HG02973 (cell line): ENCODE measurements around the gene CEBPG.

ENCODE experiments used
- ATAC-seq: cut with Tn5 transposase; IDR thresholded peaks from one replicate; pipeline ENCODE4 v1.9.1; 2021; ENCODE audit warnings: moderate library complexity; ENCODE audit not compliant: unreplicated experiment

Gene CEBPG

DNA sequence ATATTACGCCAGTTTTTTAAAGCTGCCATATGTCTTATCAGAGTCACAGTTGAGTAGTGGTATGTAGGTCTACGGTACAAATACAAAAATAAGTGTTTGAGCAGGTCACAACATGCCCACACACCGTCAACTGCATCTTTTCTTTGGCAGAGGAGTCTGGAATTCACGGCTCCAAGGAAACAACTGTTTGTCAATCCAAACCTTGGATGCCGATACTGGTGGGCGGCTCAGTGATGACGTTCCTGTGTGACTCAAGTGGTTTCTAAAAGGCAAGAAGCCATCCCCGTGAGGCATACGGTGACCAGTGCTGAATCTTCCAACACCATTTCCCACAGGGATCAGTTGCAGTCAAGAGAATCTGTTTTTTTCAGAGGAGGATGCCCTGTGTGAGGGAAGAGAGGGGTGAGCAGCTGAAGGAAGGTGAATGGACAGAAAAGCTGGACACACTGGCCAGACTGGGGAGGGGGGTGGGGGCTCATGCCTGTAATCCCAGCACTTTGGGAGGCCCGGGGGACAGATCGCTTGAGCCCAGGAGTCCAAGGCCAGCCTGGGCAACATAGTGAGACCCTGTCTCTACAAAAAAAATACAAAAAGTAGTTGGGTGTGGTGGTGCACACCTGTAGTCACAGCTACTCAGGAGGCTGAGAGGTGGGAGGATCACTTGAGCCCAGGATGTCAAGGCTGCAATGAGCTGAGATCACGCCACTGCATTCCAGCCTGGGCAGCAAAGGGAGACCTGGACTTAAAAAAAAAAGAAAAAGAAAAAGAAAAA, 22.8 kb upstream of the CEBPG start:
- no peak for ATAC-seq

DNA sequence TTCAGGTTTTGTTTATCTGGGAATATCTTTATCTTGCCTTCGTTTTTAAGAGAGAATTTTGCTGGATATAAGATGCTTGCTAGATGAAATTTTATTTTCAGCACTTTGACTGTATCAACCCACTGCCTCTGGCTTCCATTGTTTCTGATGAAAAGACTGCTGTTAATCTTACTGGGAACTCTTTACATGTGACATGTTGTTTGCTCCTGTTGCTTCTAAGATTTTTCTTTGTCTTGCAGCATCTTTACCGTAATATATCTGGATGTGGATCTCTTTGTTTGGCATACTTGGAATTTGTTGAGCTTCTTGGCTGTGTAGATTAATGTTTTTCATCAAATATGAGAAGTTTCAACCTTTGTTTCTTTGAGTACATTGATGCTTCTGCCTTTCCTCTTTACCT, 18.0 kb upstream of the CEBPG start:
- ATAC-seq, result no peak

DNA sequence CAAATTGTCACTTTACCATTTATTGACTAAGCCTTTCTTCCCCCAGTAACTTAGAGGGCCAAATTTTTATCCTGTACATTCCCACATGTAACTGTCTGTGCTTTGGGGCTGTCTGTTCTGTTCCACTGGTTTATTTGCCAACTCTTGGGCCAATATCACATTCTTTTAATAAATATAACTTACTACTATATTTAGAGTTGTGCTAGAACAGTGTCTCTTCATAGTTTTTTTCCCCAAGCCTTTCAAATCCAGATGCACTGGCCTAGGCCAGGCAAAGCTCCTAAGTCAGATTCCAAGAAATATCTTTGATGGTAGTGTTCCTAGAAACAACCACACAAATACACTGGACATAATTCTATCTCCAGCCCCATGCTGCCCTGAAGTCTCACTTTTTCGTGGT, 16.0 kb upstream of the CEBPG start:
- no peak for ATAC-seq

DNA sequence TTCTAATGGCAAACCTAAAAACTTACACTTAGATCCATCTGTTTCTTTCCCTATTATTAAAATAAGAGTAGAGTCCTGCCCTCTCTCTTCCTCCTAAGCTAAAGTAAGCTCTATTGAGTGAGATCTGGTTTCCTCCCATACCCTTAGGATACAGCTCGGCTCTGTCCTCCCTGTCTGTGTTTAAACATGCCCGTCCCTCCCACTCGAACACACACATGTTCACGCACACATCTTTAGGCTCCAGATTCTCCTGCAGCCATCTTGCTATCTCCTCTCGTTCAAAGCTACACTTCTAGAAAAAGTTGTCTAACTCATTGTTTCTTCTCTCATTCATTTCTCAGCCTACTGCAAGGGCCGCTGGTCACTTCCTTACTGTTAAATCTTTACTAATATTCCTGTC, 15.1 kb upstream of the CEBPG start:
- ATAC-seq, result no peak

DNA sequence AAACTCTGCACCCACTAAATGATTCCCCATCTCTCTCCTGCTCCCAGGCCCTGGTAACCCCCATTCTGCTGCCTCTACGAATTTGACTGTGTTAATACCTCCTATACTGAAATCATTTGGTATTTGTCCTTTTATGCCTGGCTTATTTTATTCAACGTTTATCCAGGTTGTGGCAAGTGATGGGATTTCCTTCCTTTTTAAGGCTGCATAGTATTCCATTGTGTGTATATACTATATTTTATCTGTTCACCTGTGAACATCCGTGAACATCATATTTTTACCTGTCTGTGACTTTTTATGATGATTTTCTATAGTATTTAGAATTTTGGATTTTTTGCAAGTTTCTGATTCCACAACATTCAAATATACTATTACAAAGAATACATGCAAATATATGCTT, 13.9 kb upstream of the CEBPG start:
- no peak for ATAC-seq

DNA sequence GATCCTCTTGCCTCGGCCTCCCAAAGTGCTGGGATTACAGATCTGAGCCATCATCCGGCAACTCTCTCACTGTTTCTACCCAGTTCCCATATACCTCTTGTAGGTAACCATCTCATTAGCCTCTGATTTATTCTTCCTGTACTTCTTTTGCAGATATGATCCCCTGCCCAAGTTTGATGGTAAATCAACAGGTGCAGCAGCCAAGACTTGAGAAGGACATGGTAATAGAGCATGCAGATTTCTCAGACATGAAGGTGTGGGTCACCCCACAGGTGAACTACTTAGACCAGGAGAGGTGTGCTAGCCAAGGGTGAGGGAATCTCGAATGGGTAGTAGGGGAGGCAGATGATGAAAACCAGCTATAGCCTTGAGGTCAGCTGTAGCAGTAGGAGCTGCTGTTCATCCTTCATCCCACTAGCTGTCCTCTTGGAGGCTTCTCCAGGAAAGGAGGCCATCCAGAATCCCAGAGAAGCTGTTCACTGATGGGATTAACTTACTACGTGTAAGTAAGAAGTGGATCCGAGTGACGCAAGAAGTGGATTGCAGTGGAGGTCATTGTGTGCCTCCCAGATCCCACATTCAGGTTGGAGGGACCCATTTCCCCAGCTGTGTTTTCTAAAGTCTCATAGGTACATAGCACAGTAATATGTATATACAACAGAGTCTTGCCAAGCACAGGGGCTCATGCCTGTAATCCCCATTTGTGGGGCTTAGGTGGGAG, 10.8 kb upstream of the CEBPG start:
- ATAC-seq, result no peak

DNA sequence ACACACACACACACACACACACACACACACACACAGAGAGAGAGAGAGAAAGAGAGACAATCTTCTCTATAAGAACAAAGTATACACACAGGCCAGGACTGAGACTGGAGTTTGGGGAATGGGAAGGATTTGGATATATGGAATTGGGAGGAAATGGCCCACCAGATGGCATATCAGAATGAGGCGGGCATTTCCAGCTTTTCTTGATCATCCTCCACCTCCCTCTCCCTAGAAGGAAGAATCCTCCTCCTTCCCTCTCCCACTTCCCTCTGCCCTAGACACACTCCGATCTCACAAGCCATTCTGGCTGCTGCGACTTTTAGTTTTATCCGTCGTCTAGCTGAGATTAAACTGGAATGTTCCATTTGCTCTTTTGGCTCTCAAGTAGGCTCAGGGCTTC, 10.0 kb upstream of the CEBPG start:
- no peak for ATAC-seq

DNA sequence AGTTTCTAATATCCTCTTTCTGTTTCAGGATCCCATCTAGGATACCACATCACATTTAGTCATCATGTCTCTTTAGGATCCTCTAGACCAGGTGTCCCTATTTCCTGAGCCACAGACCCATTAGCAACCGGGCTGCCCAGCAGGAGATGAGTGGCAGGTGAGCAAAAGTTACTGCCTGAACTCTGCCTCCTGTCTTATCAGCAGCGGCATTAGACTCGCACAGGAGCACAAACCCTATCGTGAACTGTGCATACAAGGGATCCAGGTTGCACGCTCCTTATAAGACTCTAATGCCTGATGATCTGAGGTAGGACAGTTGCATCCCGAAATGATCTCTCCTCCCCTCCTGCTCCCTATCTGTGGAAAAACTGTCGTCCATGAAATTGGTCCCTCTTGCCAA, 7.8 kb upstream of the CEBPG start:
- ATAC-seq, result no peak

DNA sequence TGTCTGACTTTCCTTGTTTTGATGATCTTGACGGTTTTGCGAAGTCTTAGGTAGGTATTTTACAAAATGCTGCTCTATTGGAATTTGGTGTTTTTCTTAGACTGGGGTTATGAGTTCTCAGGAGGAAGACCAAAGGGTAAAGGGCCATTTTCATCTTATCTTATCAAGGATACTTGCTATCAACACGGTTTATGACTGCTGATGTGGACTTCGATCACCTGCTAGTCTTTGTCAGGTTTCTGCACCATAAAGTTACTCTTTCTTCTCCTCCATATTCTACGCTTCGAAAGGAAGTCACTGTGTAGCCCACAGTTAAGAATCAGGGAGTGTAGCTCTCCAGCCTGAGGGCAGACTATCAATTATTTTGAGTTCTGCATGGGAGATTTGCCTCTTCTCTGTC, 7.4 kb upstream of the CEBPG start:
- ATAC-seq, result no peak

DNA sequence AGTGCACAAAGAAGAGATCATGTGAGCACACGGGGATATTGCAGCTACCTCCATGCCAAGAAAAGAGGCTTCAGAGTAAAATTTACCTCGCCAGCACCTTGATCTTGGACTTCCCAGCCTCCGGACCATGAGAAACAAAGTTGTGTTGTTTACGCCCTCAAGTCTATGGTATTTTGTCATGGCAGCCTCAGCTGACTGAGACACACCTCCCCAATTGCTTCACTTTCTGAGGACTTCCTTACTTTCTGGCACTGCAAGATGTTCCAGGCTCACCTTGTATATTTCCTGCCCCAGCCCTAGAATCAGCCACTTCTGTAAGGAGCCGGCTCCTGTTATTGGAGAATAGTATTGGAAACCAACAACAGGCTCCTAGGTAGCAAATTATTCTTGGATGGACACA, 6.6 kb upstream of the CEBPG start:
- ATAC-seq, result no peak

DNA sequence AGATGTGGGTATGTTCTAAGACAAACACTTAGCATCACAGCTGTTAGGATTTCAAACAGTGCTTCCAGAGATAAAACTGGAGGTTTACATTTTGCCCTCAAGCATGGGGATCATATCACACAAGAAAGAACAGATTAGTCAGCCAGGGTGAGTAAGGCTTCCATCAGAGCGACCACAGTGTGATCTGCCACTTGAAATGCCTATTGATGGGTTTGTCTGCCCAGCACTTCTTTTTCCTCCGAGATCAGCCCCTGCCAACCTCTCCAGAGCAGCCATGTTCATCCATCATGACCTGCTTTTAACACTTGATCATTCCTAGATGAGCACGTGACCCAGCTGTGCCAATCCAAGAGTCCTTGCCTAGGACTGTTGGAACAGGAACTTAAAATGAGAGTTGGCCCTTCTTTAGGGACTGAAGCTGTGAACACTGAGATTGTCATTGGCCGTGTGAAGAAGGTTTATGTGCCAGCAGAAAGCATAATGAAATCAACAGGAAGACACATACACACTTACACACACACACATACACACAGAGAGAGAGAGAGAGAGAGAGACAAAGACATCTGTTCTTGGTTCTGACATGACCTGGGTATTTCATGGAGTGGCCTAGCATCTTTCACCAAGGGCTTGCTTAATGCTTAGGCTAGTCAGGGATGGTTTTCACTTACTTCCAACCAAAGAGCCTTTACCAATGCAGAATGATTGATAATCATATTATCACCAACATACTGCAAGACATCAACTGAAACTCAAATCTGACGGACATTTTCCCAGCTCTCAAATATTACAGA, 5.2 kb upstream of the CEBPG start:
- ATAC-seq, result no peak

DNA sequence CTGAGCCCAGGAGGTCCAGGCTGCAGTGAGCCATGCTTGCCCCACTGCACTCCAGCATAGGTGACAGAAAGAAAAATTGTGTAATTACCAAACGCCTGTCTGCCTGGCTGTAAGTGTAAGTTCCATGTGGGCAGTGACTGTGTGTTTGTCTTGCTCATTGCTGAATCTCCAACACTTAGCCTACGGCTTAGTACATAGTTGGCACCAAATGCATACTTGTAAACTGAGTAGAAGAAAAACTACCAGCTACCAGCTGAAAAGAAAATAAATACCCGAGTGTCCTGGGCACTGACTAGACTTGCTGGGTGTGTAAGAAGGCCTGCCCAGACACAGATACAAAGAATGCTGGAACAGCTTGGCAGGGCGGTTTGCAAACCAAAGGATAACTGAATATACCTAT, 2.7 kb upstream of the CEBPG start:
- ATAC-seq, result no peak

DNA sequence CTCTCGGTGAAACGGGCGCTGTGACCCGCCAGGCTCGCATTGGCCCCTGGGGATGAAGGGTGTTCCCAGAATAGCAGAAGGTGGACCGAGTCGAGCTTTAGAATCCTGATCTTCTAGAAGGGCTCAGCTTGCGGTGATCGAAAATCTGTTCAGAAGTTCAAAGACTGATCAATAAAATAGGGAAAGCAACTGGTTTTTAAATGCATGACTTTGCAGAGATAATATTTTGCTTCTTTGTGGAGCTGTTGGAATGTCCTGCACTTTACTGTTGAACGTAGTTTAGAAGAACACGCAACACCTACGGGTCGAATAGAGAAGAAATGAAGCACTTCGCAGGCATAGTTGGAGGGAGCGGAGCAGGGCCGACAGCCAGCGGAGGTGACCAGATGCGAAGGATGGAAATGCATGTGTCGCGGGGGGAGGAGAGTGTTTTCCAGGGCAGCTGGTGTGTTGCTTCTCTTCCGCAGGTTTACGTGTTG, 766 bp downstream of the CEBPG start:
- no peak for ATAC-seq

DNA sequence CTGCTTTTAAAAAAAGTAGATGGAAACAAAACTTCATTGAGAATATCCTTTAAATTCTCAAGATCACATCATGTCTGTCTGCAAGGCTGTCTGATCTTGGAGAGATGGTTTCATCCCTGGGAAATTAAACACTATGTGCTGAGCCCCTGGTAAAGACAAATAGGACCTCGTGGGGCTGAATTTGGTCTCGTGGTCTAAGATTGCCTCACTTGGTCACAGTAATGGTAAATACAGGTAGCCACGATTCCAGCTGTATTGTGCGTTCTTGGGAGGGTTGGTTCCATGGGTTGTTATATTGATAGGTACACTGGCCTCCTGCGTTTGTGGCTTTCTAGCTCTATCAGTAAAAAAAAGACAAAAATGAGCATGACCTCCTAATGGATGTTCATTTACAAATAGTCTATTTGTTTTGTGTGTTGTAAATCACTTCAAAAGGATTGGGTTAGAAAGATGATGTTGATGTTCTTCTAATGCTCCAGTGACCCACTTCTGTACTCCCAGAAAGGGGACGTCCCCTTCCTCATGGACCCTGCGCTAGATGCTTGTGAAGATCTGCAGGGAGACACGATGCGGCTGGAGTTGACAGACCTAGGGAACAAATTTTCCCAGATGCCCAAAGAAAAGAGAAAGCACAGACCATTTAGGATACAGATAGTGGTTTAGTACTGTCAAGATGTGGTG, 1.8 kb downstream of the CEBPG start:
- ATAC-seq, result no peak

DNA sequence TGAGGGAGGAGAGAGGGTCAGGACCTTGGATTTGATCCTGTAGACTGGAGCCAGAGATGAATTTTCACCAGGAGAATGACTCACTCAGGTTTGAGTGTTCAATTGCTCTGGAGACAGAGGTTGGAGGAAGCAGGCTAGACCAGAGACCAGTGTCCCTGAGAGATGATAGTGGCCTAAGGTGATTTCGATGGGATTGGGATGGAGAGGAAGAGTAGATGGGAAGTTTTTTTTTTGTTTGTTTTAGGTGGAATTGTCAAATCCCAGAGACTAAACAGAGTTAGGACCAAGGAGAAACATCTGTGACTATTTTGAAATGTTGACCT, 2.3 kb downstream of the CEBPG start:
- no peak for ATAC-seq

DNA sequence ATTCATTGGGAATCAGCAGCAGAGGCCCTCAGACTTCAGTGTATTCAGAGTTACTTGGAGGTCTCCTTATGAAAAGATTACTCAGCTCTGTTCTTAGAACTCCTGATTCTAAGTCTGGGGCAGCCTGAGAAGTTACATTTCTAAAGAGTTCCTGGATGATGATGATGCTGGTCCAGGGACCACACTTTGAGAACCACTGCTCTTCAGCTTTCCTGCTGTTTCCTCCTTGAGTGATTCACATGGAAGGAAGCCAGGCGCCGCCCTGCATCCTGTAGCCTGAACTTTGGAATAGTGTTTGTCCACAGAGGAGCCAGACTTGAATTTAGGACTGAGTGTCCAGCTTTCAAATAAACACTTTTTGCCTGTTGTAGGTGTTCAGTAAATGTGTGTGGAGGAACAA, 2.9 kb downstream of the CEBPG start:
- ATAC-seq, result no peak

DNA sequence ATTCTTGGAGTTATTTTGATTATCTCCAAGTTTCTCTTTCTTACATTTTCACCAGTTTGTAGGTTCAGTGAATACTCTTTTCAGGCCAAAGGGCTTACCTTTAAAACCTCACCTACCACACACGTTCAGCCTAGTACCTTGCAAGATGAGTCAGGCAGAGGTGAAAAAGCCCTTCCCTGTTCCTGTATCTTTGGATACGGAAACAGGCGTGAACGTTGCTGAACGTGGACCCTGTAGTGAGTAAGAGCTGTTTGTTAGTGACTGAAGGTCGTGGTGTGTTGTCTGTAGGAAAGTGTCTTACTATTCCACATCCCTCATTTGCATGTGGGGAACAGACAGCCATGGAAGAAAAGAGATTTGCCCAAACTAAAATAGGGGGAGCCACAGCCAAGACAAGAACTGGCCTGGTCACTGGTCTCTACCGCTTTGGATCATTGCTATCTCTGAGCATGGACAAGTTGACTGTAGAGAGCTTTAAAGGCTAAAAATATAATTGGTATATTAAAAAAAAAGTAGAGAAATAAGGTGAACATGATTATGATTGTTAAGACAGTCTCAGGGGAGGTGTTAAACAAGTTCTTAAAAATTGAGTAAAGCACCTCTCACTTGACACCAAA, 3.5 kb downstream of the CEBPG start:
- ATAC-seq, result no peak

DNA sequence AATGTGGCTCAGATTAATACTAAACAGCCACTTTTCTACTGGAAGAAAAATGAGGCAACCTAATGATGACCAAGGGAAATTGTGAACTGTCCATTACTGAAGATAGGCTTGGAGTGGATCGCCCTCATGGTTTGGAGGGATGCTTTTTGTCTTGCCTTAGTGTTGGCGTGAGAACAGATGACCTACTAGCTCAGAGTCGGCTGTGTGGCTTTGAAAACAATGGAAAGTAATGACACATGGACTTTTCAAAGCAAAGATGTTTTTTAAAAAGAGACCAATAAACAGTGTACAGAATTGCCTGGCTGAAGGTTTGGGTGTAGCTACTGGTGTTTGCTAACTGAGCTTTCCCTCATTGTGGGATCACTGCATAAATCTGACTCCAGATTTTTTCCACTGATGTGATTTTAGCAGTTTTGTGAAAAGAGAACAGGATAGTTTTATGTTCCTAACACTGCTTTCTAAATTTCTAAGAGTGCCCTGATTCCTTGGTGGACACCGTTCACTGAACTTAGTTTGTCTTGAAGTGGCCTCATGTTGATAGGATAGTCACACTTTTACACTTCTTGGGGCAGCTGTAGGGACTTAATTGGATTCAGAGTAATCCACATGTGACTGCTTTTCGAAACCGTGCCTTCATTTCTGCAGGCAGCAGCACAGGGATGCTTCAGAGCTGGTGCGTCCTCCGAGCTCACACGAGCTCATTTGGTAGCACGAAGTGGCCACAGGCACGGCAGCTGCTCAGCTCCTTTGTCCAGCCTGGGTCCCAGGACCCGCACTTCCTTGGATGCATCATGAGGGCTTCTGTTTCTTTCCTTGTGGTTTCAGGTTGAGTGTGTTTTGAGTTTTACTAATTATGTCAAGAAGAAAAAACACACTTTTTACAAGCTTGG, 4.3 kb downstream of the CEBPG start:
- no peak for ATAC-seq

DNA sequence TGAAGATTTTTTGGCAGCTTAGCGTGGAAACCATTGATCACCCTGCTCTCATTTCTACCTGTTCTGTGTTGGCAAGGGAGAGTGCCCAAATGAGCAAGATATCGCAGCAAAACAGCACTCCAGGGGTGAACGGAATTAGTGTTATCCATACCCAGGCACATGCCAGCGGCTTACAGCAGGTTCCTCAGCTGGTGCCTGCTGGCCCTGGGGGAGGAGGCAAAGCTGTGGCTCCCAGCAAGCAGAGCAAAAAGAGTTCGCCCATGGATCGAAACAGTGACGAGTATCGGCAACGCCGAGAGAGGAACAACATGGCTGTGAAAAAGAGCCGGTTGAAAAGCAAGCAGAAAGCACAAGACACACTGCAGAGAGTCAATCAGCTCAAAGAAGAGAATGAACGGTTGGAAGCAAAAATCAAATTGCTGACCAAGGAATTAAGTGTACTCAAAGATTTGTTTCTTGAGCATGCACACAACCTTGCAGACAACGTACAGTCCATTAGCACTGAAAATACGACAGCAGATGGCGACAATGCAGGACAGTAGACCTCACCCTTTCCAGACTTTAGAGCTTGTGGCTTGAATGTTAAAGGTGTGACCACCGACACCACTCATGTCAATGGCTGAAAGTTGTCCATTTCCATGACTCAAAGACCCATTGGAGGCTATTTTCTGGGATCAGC, 5.8 kb downstream of the CEBPG start:
- ATAC-seq, result no peak
